Ishikawa (cell line): ENCODE results near the gene TRAFD1.

Source experiments
- CEBPB ChIP-seq: IDR thresholded peaks from 2 replicates; pipeline ENCODE4 v1.6.1; 2012
- CREB1 ChIP-seq: IDR thresholded peaks from 2 replicates; pipeline ENCODE4 v1.6.1; 2012; ENCODE audit warnings: low read depth
- EP300 ChIP-seq: IDR thresholded peaks from 2 replicates; pipeline ENCODE4 v1.6.1; 2012; ENCODE audit warnings: borderline replicate concordance
- FOXM1 ChIP-seq: IDR thresholded peaks from 2 replicates; pipeline ENCODE4 v1.6.1; 2012; ENCODE audit warnings: low read depth, borderline replicate concordance
- MAX ChIP-seq: IDR thresholded peaks from 2 replicates; pipeline ENCODE4 v1.6.1; 2012
- NFIC ChIP-seq: IDR thresholded peaks from 2 replicates; pipeline ENCODE4 v1.6.1; 2012
- RAD21 ChIP-seq: IDR thresholded peaks from 2 replicates; pipeline ENCODE4 v1.6.1; 2012; ENCODE audit warnings: low read depth
- REST ChIP-seq: IDR thresholded peaks from 2 replicates; pipeline ENCODE4 v1.6.1; 2012; ENCODE audit warnings: low read depth, mild to moderate bottlenecking
- TAF1 ChIP-seq: IDR thresholded peaks from 2 replicates; pipeline ENCODE4 v1.6.1; 2012; ENCODE audit warnings: low read depth, mild to moderate bottlenecking
- TCF12 ChIP-seq: IDR thresholded peaks from 2 replicates; pipeline ENCODE4 v1.6.1; 2012; ENCODE audit warnings: low read depth
- TEAD4 ChIP-seq: IDR thresholded peaks from 2 replicates; pipeline ENCODE4 v1.6.1; 2012
- USF1 ChIP-seq: IDR thresholded peaks from 2 replicates; pipeline ENCODE4 v1.6.1; 2012
- YY1 ChIP-seq: IDR thresholded peaks from 2 replicates; pipeline ENCODE4 v1.6.1; 2012; ENCODE audit warnings: low read depth
- ZBTB7A ChIP-seq: IDR thresholded peaks from 2 replicates; pipeline ENCODE4 v1.6.1; 2012; ENCODE audit warnings: low read depth

TRAFD1 gene

GRCh38 chr12:112199136-112199535 is 73.8 kb downstream of the TRAFD1 start:
- TF ChIP-seq ZBTB7A: no peak
- no peak for TF ChIP-seq TAF1
- TF ChIP-seq TCF12: no peak
- TF ChIP-seq NFIC: no peak
- TF ChIP-seq RAD21: no peak
- no peak for TF ChIP-seq YY1
- no peak for TF ChIP-seq USF1
- no peak for TF ChIP-seq FOXM1
- no peak for TF ChIP-seq MAX
- TF ChIP-seq REST: no peak
- TF ChIP-seq CREB1: no peak
- no peak for TF ChIP-seq EP300
- no peak for TF ChIP-seq CEBPB
- no peak for TF ChIP-seq TEAD4
